Measurements from ENCODE around the gene QSOX2. TPM values are rescaled to one million over a fixed set of nuclear protein-coding genes. Genes with fewer than 3 reads are reported as not detected.

The QSOX2 gene
- total RNA-seq, 1 donor from 2014 or later: 14.0 TPM

GRCh38 chr9:136193891-136194279 is 51.7 kb downstream of the QSOX2 start:
- peaks cover 15% of the 10 kb centered on the region for H3K27me3 Mint-ChIP-seq (ENCODE audit: unreplicated experiment)
- no peaks in the 10 kb centered on the region for H3K9me3 Mint-ChIP-seq (ENCODE audit: unreplicated experiment)
- no peaks in the 10 kb centered on the region for H3K4me1 Mint-ChIP-seq (ENCODE audit: unreplicated experiment)
- H3K36me3 Mint-ChIP-seq (ENCODE audit: low read depth, unreplicated experiment): no peaks in the 10 kb centered on the region
- DNase-seq (ENCODE audit: low spot score): no peak
- H3K27ac Mint-ChIP-seq (ENCODE audit: unreplicated experiment): no peak overlapping the region
- no peak overlapping the region for H3K4me3 Mint-ChIP-seq (ENCODE audit: unreplicated experiment)
- TF ChIP-seq CTCF (IDR thresholded peaks at IDR 0.05; ENCODE audit: unreplicated experiment): no peak

- Mint-ChIP-seq H3K4me3 (ENCODE audit: unreplicated experiment) (no peak overlapping the region), H3K27me3 (ENCODE audit: unreplicated experiment) (peaks cover 15% of the 10 kb centered on the region), H3K4me1 (ENCODE audit: unreplicated experiment) (no peaks in the 10 kb centered on the region), H3K36me3 (ENCODE audit: low read depth, unreplicated experiment) (no peaks in the 10 kb centered on the region), H3K9me3 (ENCODE audit: unreplicated experiment) (no peaks in the 10 kb centered on the region), H3K27ac (ENCODE audit: unreplicated experiment) (no peak overlapping the region)
- no peak for DNase-seq (ENCODE audit: low spot score)
- TF ChIP-seq CTCF (IDR thresholded peaks at IDR 0.05; ENCODE audit: unreplicated experiment): no peak
Measured at GRCh38 chr9:136193127-136193890, 52.3 kb downstream of the QSOX2 start.

- TF ChIP-seq CTCF (IDR thresholded peaks at IDR 0.05; ENCODE audit: unreplicated experiment): no peak
- no peak for DNase-seq (ENCODE audit: low spot score)
- no peak overlapping the region for H3K27ac Mint-ChIP-seq (ENCODE audit: unreplicated experiment)
- no peak overlapping the region for H3K4me3 Mint-ChIP-seq (ENCODE audit: unreplicated experiment)
- H3K9me3 Mint-ChIP-seq (ENCODE audit: unreplicated experiment): no peaks in the 10 kb centered on the region
- H3K36me3 Mint-ChIP-seq (ENCODE audit: low read depth, unreplicated experiment): no peaks in the 10 kb centered on the region
- peaks cover 15% of the 10 kb centered on the region for H3K27me3 Mint-ChIP-seq (ENCODE audit: unreplicated experiment)
- H3K4me1 Mint-ChIP-seq (ENCODE audit: unreplicated experiment): no peaks in the 10 kb centered on the region
Measured at GRCh38 chr9:136192289-136193126, 53.1 kb downstream of the QSOX2 start.

- no peak for TF ChIP-seq CTCF (IDR thresholded peaks at IDR 0.05; ENCODE audit: unreplicated experiment)
- no peaks in the 10 kb centered on the region for H3K4me1 Mint-ChIP-seq (ENCODE audit: unreplicated experiment)
- DNase-seq (ENCODE audit: low spot score): no peak
- no peak overlapping the region for H3K27ac Mint-ChIP-seq (ENCODE audit: unreplicated experiment)
- no peak overlapping the region for H3K4me3 Mint-ChIP-seq (ENCODE audit: unreplicated experiment)
- H3K27me3 Mint-ChIP-seq (ENCODE audit: unreplicated experiment): peaks cover 15% of the 10 kb centered on the region
- no peaks in the 10 kb centered on the region for H3K9me3 Mint-ChIP-seq (ENCODE audit: unreplicated experiment)
- no peaks in the 10 kb centered on the region for H3K36me3 Mint-ChIP-seq (ENCODE audit: low read depth, unreplicated experiment)
Measured at GRCh38 chr9:136191960-136192286, 53.7 kb downstream of the QSOX2 start.
